Esophagus muscularis mucosa (tissue), 4 donors: ENCODE data around the gene OXER1. TPM values are rescaled to one million over a fixed set of nuclear protein-coding genes. Genes with fewer than 3 reads are reported as not detected.

ENCODE experiments used
- DNase-seq: peaks from one replicate; pipeline ENCODE4 v3.0.0-alpha.2; 2017; ENCODE audit errors: extremely low spot score
- H3K27ac ChIP-seq, 4 donors: fragments of 200-600 bp; sonication (generic); replicated peaks in 1 of 4; 1 replicate in 3 of 4; 2 replicates in 1 of 4; pipeline ENCODE4 v1.5.1; 2016 to 2019; ENCODE audit warnings: mild to moderate bottlenecking in 1 of 4
- H3K27me3 ChIP-seq, 4 donors: fragments of 200-600 bp; sonication (generic); one replicate each; pipeline versions ENCODE4 v1.5.1 to v1.6.0; 2016 to 2019
- H3K36me3 ChIP-seq, 4 donors: fragments of 200-600 bp; sonication (generic); one replicate each; pipeline ENCODE4 v1.5.1; 2016 to 2019
- H3K4me1 ChIP-seq, 4 donors: fragments of 200-600 bp; sonication (generic); one replicate each; pipeline ENCODE4 v1.5.1; 2016 to 2019
- H3K4me3 ChIP-seq, 4 donors: fragments of 200-600 bp; sonication (generic); 1 replicate in 2 of 4; 2 replicates in 2 of 4; pipeline ENCODE4 v1.5.1; 2016 to 2019; ENCODE audit warnings: mild to moderate bottlenecking in 4 of 4, moderate library complexity in 1 of 4
- H3K9me3 ChIP-seq, 4 donors: fragments of 200-600 bp; sonication (generic); 1 replicate in 3 of 4; 2 replicates in 1 of 4; pipeline ENCODE4 v1.5.1; 2016 to 2019
- CTCF ChIP-seq, 3 experiments: fragments of 200-600 bp in 2 of 3; fragments of 450-650 bp in 1 of 3; sonication (generic) in 2 of 3; IDR thresholded peaks; one replicate each; pipeline ENCODE4 v1.5.1; 2017 to 2019; ENCODE audit warnings: antibody characterized with exemption in 3 of 3, mild to moderate bottlenecking in 2 of 3, moderate library complexity in 1 of 3
- EP300 ChIP-seq: sonication (generic); formaldehyde crosslinking; IDR thresholded peaks from one replicate; pipeline ENCODE4 v1.6.1; 2017; ENCODE audit warnings: antibody characterized with exemption
- POLR2A ChIP-seq: fragments of 450-650 bp; IDR thresholded peaks from one replicate; pipeline ENCODE4 v1.6.1; 2017; ENCODE audit warnings: antibody characterized with exemption, moderate library complexity, mild to moderate bottlenecking, low read depth
- POLR2AphosphoS5 ChIP-seq, 2 donors: sonication (generic); formaldehyde crosslinking; IDR thresholded peaks; one replicate each; pipeline ENCODE4 v1.6.1; 2017; ENCODE audit warnings: antibody characterized with exemption in 2 of 2
- WGBS: methylation state at CpG from one replicate; pipeline ENCODE4 v1.1.5; 2018; 5-methylcytosine and 5-hydroxymethylcytosine counted together
- intact Hi-C: fragments of 100-400 bp; cut with DNase I; formaldehyde crosslinking; loops from one replicate; pipeline ENCODE4 v1.15.1; 2023
- total RNA-seq, 4 donors: library from RNA; depleted of rRNA; stranded (reverse); fragments of >200 nt; gene quantifications; one replicate each; pipeline versions ENCODE4 v1.1.0 to v1.2.1, GENCODE V29; 2016

OXER1 gene
- total RNA-seq, 4 donors from 2014 or later = 0.42 to 1.3 (median 0.61) TPM

- H3K9me3 ChIP-seq = peaks cover 0 to 6% (median 2%) of the 10 kb centered on the region in 4 donors
- TF ChIP-seq CTCF (IDR thresholded peaks at IDR 0.05) (no peak), EP300 (no peak), POLR2AphosphoS5 (IDR thresholded peaks at IDR 0.05) (no peak)
- no peak for DNase-seq
- H3K4me1 ChIP-seq = peaks cover 2 to 14% (median 8%) of the 10 kb centered on the region in 4 donors
- H3K27ac ChIP-seq = no peak overlapping the region
- WGBS = 88% methylated on average over 2 of the region's 2 CpGs
- no peak overlapping the region for H3K4me3 ChIP-seq
- intact Hi-C loops = no loop called here
- H3K27me3 ChIP-seq = no peaks in the 10 kb centered on the region
- H3K36me3 ChIP-seq = peaks cover 0 to 27% (median 2%) of the 10 kb centered on the region in 4 donors
Measured at GRCh38 chr2:42726680-42727079, 37.3 kb downstream of the OXER1 start.

- Histone ChIP-seq H3K36me3 (peaks cover 0 to 27% (median 2%) of the 10 kb centered on the region in 4 donors), H3K4me1 (peaks cover 2 to 14% (median 8%) of the 10 kb centered on the region in 4 donors), H3K4me3 (no peak overlapping the region), H3K27ac (no peak overlapping the region), H3K27me3 (no peaks in the 10 kb centered on the region), H3K9me3 (peaks cover 0 to 6% (median 2%) of the 10 kb centered on the region in 4 donors)
- WGBS = 90% methylated on average over 4 of the region's 4 CpGs
- no peak for DNase-seq
- no peak for TF ChIP-seq CTCF (IDR thresholded peaks at IDR 0.05)
- TF ChIP-seq EP300 = no peak
- no peak for TF ChIP-seq POLR2AphosphoS5 (IDR thresholded peaks at IDR 0.05)
- no peak for TF ChIP-seq POLR2A
- intact Hi-C loops = no loop called here
Measured at GRCh38 chr2:42725657-42726056, 38.3 kb downstream of the OXER1 start.

GRCh38 chr2:42724886-42725285, 39.0 kb downstream of the OXER1 start:
- DNase-seq = no peak
- H3K9me3 ChIP-seq = peaks cover 0 to 5% (median 2%) of the 10 kb centered on the region in 4 donors
- intact Hi-C loops = no loop called here
- H3K4me3 ChIP-seq = no peak overlapping the region
- 88% methylated on average over 2 of the region's 2 CpGs for WGBS
- H3K36me3 ChIP-seq = peaks cover 0 to 27% (median 2%) of the 10 kb centered on the region in 4 donors
- H3K27me3 ChIP-seq = no peaks in the 10 kb centered on the region
- peaks cover 2 to 14% (median 8%) of the 10 kb centered on the region in 4 donors for H3K4me1 ChIP-seq
- H3K27ac ChIP-seq = no peak overlapping the region
- no peak for TF ChIP-seq POLR2A
- no peak for TF ChIP-seq EP300
- TF ChIP-seq POLR2AphosphoS5 (IDR thresholded peaks at IDR 0.05) = no peak
- TF ChIP-seq CTCF (IDR thresholded peaks at IDR 0.05) = no peak

- Histone ChIP-seq H3K27me3 (no peaks in the 10 kb centered on the region), H3K9me3 (no peaks in the 10 kb centered on the region), H3K36me3 (peaks cover 0 to 27% (median 2%) of the 10 kb centered on the region in 4 donors), H3K27ac (no peak overlapping the region), H3K4me3 (no peak overlapping the region), H3K4me1 (peaks cover 2 to 14% (median 8%) of the 10 kb centered on the region in 4 donors)
- TF ChIP-seq POLR2AphosphoS5 (IDR thresholded peaks at IDR 0.05) (no peak), CTCF (IDR thresholded peaks at IDR 0.05) (no peak), EP300 (no peak), POLR2A (no peak)
- intact Hi-C loops = no loop called here
- no peak for DNase-seq
Measured at GRCh38 chr2:42723465-42723864, 40.5 kb downstream of the OXER1 start.
